Liver (tissue), 10 donors: ENCODE data around the gene TNIP3. TPM values are rescaled to one million over a fixed set of nuclear protein-coding genes. Genes with fewer than 3 reads are reported as not detected.

Source experiments
- DNase-seq: peaks from one replicate; pipeline ENCODE4 v3.0.0-alpha.2; 2017; ENCODE audit warnings: low spot score
- H3K27ac ChIP-seq, 2 donors: one replicate each; pipeline ENCODE4 v1.7.0; 2013; ENCODE audit warnings: inconsistent platforms in 2 of 2, low read length in 2 of 2, control low read depth in 1 of 2, low read depth in 1 of 2, mild to moderate bottlenecking in 1 of 2
- H3K27me3 ChIP-seq, 4 donors: one replicate each; pipeline versions ENCODE4 v1.6.1 to v1.7.0; 2013; ENCODE audit warnings: low read length in 3 of 4, inconsistent platforms in 1 of 4, mild to moderate bottlenecking in 1 of 4, moderate library complexity in 1 of 4; ENCODE audit not compliant: control insufficient read depth in 4 of 4, insufficient read depth in 4 of 4
- H3K36me3 ChIP-seq, 4 donors: one replicate each; pipeline versions ENCODE4 v1.6.1 to v1.7.0; 2013; ENCODE audit warnings: low read length in 3 of 4, mild to moderate bottlenecking in 3 of 4, low read depth in 1 of 4, moderate library complexity in 1 of 4; ENCODE audit not compliant: control insufficient read depth in 4 of 4, insufficient read depth in 3 of 4
- H3K4me1 ChIP-seq, 4 donors: one replicate each; pipeline versions ENCODE4 v1.6.1 to v1.7.0; 2013; ENCODE audit warnings: low read length in 3 of 4, mild to moderate bottlenecking in 3 of 4, moderate library complexity in 1 of 4; ENCODE audit not compliant: control insufficient read depth in 4 of 4, insufficient read depth in 4 of 4
- H3K4me3 ChIP-seq, 3 donors: one replicate each; pipeline versions ENCODE4 v1.6.1 to v1.7.0; 2013; ENCODE audit warnings: low read length in 3 of 3, control low read depth in 1 of 3, low read depth in 1 of 3, mild to moderate bottlenecking in 1 of 3
- H3K9ac ChIP-seq, 2 donors: one replicate each; pipeline ENCODE4 v1.7.0; 2013; ENCODE audit warnings: low read length in 2 of 2, mild to moderate bottlenecking in 2 of 2, moderate library complexity in 2 of 2, control low read depth in 1 of 2, low read depth in 1 of 2
- H3K9me3 ChIP-seq, 4 donors: one replicate each; pipeline versions ENCODE4 v1.6.1 to v1.7.0; 2013; ENCODE audit warnings: low read length in 3 of 4; ENCODE audit not compliant: control insufficient read depth in 4 of 4
- GABPA ChIP-seq, 2 donors: IDR thresholded peaks in 1 of 2; conservative IDR thresholded peaks in 1 of 2; 2 replicates each; pipeline ENCODE4 v1.6.1; 2016; ENCODE audit warnings: antibody characterized with exemption in 2 of 2, mild to moderate bottlenecking in 1 of 2, moderate library complexity in 1 of 2
- HNF4A ChIP-seq, 2 donors: conservative IDR thresholded peaks; 2 replicates each; pipeline ENCODE4 v1.6.1; 2016; ENCODE audit warnings: antibody characterized with exemption in 2 of 2, mild to moderate bottlenecking in 2 of 2
- RAD21 ChIP-seq, 2 donors: IDR thresholded peaks; 2 replicates each; pipeline ENCODE4 v1.6.1; 2016; ENCODE audit warnings: antibody characterized with exemption in 2 of 2, mild to moderate bottlenecking in 2 of 2
- REST ChIP-seq: IDR thresholded peaks from 2 replicates; pipeline ENCODE4 v1.6.1; 2016; ENCODE audit warnings: antibody characterized with exemption, mild to moderate bottlenecking
- WGBS: extraction: QIAGEN DNeasy Blood & Tissue Kit; methylation state at CpG from one replicate; pipeline ENCODE4 v1.1.7; 2013; 5-methylcytosine and 5-hydroxymethylcytosine counted together
- polyA plus RNA-seq, 2 donors: library from polyadenylated mRNA; stranded (reverse) in 1 of 2; unstranded in 1 of 2; fragments of 200-250 nt in 1 of 2; fragments of >200 nt in 1 of 2; fragmentation: Nextera tagmentation in 1 of 2; extraction: Ambion mirVana in 1 of 2; gene quantifications; one replicate each; pipeline versions ENCODE4 v1.2.1 to v1.2.3, GENCODE V29; 2013 to 2015
- small RNA-seq: library from RNA; depleted of rRNA; stranded (forward); fragments of <200 nt; gene quantifications from one replicate; pipeline ENCODE3, GENCODE V24; 2014
- total RNA-seq, 2 donors: library from RNA; depleted of rRNA; stranded (reverse); fragments of >200 nt; gene quantifications; one replicate each; pipeline ENCODE4 v1.2.3, GENCODE V29; 2014
- donor health status: healthy.
- donor health status: healthy.
- donor health status: healthy.
- donor health status: healthy.
- donor health status: healthy.

TNIP3 gene
- total and polyA plus RNA-seq, 4 donors: 0.02 to 0.25 TPM; not detected in 2

GRCh38 chr4:121088867-121089266 lies 75.3 kb downstream of the TNIP3 start:
- Histone ChIP-seq H3K9me3 (no peaks in the 10 kb centered on the region), H3K36me3 (no peaks in the 10 kb centered on the region), H3K27ac (no peak overlapping the region), H3K9ac (no peak overlapping the region), H3K4me1 (no peaks in the 10 kb centered on the region), H3K27me3 (no peaks in the 10 kb centered on the region), H3K4me3 (no peak overlapping the region)
- WGBS: 91% methylated on average over 4 of the region's 4 CpGs
- no peak for TF ChIP-seq RAD21 (IDR thresholded peaks at IDR 0.05)
- TF ChIP-seq HNF4A (conservative IDR thresholded peaks at IDR 0.05): no peak
- no peak for TF ChIP-seq GABPA (IDR thresholded peaks at IDR 0.05 in 1 of 2, conservative IDR thresholded peaks at IDR 0.05 in 1 of 2)
- TF ChIP-seq REST: no peak
- no peak for DNase-seq

Small RNAs within 50 kb of the gene (small RNA-seq; reads per million reads assigned to genes)
- gene RNU6-948P: not detected

Other genes with a start within 250 kb of the TNIP3 start
- gene PRDM5, start 241.6 kb downstream of the TNIP3 start, total RNA-seq: 1 to 10 TPM; 1.9 to 4.0 TPM
- gene PRDM5, start 241.6 kb downstream of the TNIP3 start, polyA plus RNA-seq: under 1 TPM; 0.17 to 0.28 TPM
- under 1 TPM; 0.05 to 0.17 TPM for gene NDNF, start 91.8 kb downstream of the TNIP3 start, total RNA-seq
- under 1 TPM; 0.10 to 0.37 TPM for gene NDNF, start 91.8 kb downstream of the TNIP3 start, polyA plus RNA-seq
- not detected for gene QRFPR, start 216.7 kb upstream of the TNIP3 start, total RNA-seq
- not detected for gene QRFPR, start 216.7 kb upstream of the TNIP3 start, polyA plus RNA-seq